Stimulated activated CD4-positive, alpha-beta T cell treated with anti-CD3 and anti-CD28 coated beads, Interleukin-12 subunit alpha, Interleukin-12 subunit beta, amount 100 ng/mL, for 48 hours (primary cell): ENCODE data around the gene SMIM11.
"Not testable (repeated sequence)": the region's sequence is repeated elsewhere in the genome, so short reads cannot be mapped to it uniquely, and the experiment has no call there.

Source experiments
- DNase-seq, 3 donors: peaks; one replicate each; pipeline ENCODE4 v3.0.0-alpha.2; 2020; ENCODE audit warnings: low read depth in 2 of 3, low spot score in 1 of 3

The SMIM11 gene, protein sequence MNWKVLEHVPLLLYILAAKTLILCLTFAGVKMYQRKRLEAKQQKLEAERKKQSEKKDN

DNA sequence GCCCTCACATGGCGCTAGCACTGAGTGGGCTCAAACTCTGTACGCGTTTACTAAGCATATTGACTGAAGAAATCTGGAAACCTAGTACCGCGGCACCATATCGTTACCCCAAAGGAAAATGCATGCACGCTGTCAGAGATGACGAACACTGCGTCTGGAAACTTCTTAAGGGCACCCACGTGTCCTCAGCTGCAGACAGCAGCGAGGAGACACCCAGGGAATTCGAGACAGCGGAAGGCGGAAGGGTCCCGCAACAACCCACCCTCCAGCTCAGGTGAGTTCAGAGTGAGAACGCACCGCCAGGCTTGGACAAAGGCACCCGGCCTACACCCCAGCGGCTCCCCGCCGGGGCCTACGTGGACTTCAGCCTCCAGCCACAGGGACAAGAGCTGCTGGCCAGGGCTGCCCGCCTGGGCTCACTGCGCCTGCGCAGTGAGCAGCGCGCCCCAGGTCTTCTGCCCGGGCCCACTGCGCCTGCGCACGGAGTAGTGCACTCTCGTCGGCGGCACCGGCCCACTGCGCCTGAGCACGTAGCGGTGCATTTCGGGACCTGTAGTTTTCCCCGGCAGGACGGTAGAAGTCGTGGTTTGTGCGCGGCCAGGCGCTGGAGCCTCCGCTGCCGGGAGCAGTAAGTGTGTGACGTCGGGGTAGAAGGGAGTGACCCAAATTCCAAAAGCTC, at the start of gene SMIM11:
TSS of gene SMIM11 (plus strand) at position 568 of the 679 bp plus-strand sequence. CDS start 3,998 bp downstream, outside the sequence.
- DNase-seq = not testable (repeated sequence)

DNA sequence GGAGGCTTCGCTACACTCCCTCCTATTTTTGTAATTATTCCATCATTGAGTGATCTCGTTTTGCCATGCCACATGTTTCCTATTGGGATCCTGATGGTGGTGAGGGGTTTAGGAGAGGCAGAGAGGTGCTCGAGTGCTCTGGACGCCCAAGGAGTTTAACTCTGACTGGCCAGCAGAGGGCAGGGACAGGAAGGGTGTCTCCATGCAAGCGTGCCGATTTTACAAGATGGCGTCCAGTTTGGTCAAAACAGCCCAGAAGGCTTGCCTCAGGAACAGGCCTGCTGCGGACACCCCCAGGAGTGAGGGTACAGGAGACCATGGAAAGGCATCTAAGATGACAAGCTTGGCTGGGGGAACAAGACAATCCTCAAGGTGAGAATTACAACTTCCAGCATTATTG, 45.3 kb upstream of the SMIM11 start:
- no peak for DNase-seq

DNA sequence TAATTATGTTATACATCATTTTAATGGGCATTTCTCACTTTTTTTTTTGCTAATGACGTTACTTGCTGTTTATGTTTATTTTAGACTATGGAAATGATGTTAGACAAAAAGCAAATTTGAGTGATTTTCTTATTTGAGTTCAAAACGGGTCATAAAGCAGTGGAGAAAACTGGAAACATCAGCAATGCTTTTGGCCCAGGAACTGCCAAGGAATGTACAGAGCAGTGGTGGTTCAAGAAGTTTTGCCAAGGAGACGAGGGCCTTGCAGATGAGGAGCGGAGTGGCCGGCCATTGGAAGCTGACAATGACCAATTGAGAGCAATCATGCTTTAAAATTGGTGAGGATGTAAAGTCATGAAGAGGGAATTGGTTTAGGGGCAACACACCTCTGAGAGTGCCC, 43.6 kb upstream of the SMIM11 start:
- no peak for DNase-seq

DNA sequence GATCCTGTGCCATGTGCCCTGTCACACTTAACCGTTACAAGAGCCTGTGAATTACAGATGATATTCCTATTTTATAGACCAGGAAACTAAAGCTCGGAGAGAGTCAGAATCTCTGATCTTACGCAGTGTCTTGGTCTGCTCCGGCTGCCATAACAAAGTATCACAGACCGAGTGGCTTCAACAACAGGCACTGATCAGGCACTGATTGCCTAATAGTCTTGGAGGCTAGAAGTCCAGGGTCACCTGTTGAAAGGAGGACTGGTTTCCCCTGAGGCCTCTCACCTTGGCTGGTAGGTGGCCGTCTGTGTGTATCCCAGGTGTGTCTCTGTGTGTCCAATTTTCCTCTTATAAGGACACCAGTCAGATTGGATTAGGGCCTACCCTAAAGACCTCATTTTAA, 43.0 kb upstream of the SMIM11 start:
- no peak for DNase-seq

DNA sequence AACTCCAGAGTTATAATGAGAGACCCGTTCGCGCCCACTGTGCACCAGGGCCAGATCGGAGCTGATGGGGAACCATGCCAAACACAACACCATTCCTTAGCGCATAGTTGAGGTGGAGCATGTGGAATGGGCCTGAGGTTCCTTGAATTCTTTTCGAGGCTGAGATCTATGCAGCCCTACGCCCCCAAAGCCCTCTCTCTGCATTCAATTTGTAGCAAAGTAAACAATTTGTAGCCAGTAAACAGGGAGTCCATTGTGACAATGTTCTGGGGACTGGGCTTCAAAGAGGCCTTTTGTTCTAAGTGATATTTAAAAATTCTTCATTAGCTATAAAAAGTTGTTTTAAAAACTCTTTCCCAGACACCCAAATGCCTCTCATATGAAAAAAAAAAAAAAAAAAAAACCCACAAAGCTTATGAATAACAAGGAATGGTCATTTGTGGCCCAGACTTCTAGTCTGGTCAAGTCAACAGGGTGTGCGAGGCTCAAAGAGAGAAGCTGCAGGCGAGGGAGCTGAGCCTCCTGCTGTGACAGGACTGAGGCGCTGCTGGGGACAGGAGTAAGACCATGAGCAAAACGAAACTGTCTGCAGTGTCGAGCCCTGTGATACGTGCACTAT, 42.1 kb upstream of the SMIM11 start:
- DNase-seq = no peak

DNA sequence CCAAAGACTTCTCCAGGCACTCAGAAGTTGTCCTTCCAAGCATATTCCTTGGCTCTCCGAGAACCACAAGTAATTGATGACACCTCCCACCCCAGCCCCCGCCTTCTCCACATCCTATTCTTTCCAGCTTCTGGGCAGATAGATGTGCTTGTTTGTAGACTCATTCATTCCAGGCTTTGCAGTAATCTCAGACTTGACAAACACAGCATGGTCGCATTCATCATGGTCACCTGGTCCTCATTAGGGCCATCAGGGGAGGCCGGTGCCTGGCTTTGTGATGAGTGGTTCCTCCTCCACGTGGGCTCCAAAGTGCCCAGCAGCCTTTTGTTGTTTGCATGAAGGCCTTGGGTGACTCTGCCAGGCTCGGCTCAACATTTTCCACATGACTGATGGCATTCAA, 40.0 kb upstream of the SMIM11 start:
- no peak for DNase-seq

DNA sequence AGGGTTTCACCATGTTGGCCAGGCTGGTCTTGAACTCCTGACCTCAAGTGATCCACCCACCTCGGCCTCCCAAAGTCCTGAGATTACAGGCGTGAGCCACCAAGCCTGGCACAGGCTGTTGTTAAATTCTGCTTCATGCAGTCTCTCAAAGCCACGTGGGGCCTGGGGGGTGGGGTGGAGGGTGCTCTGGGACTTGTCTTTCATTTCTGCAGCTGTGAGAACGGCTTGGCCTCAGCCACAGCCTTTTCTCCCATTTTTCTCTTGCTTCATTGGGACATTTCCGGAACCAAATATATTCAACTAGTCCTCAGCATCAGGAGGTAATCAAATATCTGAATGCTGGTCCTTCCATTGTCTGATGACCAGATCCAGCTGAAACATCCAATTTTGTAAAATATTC, 39.1 kb upstream of the SMIM11 start:
- DNase-seq = no peak

DNA sequence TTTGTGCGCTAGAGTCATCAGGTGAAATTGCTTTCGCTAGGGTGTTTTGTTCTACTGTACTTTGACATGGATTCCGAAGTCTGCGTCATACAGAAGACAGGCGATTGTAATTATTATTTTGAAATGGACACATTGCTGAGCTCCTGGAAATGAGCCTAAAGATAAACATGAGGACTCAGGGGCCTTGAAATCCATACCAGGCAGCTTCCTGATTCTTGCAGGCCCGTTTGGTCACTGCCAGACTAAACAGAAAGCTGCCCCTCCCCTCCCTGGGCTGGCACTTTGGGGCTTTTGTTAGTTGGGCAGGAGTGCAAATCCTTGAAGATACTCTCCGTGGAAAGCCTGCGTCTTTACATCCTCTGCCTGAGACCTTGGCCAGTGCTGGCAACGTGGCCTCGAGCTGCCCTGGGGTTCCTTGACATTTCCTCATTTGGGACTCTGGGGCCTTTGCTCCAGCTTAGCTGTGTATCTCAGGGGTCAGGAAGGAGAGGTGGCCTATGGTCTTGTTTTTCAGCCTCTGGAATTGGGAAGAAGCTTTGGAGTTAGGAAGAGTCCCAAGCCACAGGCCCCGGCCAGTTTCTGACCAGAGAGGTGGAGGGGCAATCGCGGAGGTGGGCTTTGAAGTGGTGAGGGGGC, 38.4 kb upstream of the SMIM11 start:
- no peak for DNase-seq

DNA sequence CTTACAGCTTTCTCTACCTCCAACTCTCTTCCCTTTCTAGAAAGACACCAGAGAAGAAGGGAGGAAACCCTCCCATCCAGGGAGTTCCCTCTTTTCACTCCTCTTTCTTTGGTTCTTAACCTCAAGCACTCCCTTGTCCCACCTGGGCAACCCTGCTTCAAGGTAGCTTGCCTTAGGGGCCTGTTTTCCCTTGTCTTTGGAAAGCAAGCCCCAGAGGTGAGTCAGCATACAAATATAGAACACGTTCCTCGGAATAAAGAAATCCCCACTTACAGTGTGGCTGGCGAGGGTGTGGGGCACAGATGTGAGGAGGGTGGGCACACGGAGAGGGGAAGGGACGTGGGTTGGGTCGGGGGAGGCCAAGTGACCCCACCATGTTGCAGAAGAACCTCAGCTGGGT, 37.6 kb upstream of the SMIM11 start:
- DNase-seq = no peak

DNA sequence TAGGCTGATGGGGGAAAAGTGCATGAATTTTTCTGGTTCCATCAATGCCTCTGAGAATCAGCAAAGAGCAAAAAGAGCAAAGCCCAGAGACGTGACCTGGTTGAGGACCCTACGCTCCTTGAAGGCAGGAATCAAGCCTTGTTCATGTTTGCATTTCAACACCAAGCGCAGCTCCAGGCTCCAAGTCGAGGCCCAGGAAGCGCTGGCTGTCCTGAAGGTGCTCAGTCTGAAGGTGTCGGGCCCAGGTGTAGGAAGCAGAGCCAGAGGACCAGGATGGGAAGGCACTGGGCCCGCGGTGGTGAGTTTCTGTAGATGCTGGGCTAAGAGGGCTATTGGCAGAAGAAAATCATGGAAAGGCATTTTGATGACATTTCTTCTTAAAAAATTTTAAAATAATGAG, 37.1 kb upstream of the SMIM11 start:
- no peak for DNase-seq

DNA sequence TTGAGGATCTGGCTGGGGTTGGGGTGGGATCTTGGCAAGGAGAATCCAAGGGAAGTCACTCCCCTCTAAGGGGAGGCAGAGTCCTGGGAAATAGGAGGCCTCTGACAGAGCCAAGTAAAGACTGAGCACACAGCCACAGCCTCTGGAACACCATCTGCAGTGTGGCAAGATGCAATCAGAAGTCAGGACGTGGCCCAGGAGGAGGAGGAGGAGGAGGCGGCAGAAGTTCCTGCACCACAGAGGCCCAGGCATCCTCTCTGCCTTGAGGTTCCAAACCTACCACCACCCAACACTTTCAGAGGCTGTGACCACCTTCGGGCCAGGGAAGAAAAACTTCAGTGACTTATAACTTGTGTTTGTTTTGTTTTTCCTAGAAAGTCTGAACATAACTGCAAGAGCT, 35.2 kb upstream of the SMIM11 start:
- no peak for DNase-seq

DNA sequence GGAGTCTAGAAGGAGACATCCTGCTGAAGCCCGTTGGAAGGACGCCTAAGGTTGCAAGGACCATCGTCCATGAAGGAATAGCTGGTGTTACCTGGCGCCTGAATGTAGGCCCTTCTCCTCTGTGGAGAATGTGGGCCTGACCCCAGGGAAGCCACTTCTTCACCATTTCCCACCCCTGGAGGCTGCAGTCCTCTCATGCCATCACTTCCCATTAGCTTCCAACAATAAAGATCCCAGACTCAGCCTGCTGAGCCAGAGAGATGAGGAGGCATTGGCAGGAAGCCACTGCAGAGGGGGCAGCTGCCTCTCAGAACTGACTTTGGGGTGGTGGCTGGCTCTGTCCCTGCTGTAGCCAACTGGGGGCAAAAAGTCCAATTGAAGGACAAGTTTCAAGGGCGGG, 32.8 kb upstream of the SMIM11 start:
- no peak for DNase-seq

DNA sequence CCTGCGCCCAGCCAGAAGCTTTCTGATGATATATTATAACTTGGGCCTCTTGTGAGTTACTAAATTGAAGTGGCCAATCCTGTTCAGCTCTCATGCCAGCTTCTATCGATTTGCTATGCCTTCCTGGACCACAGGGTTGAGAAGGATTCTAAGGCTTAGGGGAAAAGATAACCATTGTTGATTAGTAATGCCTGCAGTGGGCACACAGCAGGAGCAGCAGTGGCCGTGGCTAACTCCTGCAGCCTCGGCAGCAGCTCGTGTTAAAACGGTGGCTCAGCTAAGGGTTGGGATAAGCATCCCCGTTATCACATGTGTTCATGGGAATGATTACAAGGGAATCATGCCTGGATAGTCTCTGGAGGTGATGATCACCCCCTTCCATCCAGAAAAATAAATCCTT, 32.0 kb upstream of the SMIM11 start:
- no peak for DNase-seq

DNA sequence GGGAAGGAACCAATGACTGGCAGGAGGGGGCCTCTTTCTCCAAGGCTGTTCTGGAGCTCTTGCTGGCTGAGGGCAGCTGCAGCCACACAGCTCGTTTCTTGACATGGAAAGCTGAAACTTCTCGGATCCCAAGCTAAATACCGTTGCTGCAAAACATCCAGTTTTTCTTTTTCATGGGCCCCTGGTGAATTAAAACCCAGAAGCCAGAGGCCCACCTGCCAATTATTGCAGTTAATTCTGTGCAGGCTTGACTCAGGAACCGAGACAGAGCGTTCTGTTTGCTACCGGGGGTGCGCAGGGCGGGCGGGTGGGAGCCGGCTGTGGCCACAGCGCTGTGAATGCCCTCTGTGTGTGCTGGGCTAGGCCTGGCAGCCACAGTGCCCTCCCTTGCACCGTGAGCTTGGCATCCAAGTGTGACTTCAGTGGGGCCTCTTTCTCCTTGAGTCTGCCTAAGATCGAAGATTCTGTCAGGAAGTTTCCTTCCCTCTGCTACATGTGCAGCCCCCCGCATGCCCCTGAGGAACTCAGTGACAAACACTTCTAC, 31.4 kb upstream of the SMIM11 start:
- DNase-seq = no peak

DNA sequence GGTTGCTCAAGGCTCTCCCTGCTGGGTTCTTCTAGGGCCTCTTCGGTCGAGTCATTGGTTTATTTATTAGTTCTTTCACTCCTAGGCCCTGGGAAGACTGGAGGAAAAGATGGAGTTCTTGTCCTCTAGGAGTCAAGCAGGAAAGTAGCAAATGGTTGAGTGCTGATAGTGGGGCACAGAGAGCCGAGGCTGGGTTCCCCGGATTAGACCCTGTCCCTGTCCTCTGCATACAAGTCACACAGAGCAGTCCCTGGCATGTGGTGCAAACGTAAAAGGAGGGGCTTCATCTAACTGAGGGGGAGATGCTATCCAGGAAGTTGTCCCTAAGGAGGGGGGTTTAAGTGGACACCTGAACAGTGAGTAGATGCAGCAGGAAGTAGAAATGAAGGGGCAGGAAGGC, 30.7 kb upstream of the SMIM11 start:
- no peak for DNase-seq

DNA sequence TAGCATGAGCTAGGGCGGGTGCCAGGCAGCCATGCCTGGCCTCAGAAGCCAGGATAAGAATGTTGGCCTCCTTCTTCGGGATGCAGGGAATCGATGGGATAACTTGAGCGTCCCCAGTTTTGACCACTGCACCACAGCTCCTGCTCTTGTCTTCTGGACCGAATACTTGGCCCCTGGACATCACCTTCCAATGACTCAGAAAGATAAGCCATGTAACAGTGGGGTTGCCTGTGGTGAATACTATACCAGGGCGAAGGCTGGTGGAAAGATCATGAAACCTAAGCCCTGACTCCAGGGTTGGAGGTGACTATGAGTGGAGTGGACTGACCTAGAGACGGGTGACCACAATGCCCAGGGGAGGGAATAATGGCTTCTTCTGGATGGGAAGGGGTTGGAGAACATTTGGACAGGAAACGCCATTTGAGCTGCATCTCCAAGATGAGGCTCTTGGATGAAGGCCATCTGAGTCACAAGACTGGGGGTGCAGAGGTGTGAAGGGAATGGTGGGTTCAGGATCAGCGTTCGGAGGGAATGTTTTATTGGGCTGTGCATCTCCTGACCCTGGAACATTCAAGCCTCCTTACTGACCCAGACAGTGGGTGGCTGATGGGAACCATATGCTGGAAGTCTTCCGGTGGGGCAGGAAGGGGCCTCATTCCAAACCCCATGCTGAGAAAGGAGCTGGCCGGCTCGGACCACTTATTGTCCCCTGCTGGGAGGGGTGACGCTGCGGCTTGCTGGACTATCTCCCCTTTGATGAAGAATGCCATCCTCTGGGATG, 30.0 kb upstream of the SMIM11 start:
- no peak for DNase-seq

DNA sequence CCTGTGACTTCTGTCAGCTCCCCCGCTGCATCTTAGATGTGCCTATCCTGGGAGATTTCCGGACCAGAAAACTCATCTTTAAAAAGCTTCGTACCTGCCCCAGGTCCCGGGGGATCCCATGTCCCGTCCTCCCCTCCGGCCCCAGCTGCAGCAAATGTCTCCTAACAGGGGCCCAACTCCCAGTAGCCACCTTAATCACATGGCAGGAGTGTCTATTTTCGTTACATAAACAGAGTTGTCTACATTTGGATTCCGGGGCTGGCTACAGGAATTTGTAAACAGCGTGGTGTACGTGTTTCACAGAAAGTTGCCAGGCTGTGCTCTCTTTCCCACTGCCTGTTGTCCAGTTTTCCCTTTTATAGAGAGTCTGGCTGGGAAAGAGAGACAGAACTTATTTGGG, 29.4 kb upstream of the SMIM11 start:
- DNase-seq = no peak

DNA sequence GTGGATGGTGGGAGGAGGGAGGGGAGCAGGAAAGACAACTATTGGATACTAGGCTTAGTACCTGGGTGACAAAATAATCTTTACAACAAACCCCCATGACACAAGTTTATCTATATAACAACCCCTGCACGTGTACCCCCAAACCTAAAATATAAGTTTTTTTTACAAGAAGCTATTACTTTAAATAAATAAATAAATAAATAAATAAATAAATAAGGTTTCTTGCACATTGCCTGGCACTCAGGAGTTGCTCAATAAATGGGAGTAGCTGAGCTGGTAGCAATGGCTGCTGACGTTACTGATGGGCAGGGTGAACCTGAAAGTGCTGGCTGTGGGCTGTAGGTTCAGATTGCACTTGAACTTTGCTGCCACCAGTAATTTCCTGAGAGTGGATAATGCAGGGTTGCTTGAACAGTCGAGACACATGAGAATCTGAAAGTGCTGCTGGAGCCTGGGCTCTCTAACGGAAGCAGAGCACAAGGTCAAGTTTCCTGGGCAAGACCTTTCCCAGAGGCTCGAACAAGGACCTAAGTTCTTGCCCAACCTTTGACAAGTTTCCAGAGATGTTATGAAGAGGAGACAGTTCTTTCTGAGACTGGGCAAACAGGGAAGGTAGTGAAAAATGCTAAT, 26.3 kb upstream of the SMIM11 start:
- DNase-seq = no peak

DNA sequence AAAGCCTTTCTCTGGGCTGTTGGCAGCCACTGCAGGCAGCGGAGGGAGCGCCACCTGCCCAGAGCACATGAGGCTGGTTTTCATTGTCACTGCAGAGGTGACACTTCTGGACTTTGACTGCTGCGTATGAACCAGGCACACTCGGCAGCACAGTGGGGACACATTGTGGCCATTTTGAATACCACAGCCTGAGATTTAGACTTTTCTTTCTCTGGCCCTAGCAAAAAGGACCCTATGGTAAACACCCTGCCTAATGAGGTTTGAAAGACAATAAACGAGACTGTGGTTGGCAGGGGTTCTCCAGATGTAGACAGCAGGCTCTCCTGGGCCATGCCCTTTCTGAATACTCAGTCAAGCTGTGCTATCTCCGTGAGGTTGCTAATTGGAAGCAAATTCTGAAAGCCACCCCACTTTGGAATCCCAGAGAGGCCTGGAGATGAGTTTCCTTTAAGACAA, 23.5 kb upstream of the SMIM11 start:
- DNase-seq = peak in 2 of 3 donors; percentile 9 to 17

DNA sequence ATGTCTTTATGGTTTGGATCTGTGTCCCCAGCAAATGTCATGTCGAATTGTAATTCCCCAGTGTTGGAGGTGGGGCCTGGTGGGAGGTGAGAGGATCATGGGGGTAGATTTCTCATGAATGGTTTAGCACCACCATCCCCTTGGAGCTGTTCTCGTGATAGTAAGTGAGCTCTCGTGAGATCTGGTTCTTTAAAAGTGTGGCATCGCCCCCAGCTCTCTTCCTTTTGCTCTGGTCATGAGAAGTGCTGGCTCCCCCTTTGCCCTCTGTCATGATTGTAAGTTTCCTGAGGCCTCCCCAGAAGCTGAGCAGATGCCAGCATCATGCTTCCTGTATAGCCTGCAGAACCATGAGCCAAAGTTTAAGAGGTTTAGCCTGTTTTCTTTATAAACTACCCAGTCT, 22.8 kb upstream of the SMIM11 start:
- no peak for DNase-seq

DNA sequence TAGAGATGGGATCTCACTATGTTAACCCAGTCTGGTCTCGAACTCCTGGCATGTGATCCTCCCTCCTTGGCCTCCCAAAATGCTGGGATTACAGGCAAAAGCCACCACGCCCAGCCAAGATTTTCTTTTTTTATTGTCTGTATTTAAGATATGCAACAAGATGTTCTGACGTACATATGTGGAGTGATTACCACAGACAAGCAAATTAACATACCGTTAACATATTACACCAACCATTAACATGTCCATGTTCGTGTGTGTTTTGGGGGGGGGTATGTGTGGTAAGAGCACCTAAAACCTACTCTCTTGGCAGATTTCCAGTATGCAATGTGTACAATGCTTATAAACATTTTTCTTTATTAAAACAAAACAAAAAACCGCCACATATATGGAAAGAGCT, 22.1 kb upstream of the SMIM11 start:
- no peak for DNase-seq
